HG03064 (cell line): ENCODE measurements around the gene NR4A1.

Source experiments
- ATAC-seq: cut with Tn5 transposase; IDR thresholded peaks from one replicate; pipeline ENCODE4 v1.9.1; 2021; ENCODE audit warnings: low read depth; ENCODE audit not compliant: unreplicated experiment

NR4A1 gene

GRCh38 chr12:52056801-52057637 lies 5.8 kb downstream of the NR4A1 start:
- no peak for ATAC-seq

- no peak for ATAC-seq
Measured at GRCh38 chr12:52057638-52058576, 6.7 kb downstream of the NR4A1 start.

GRCh38 chr12:52058631-52059361 lies 7.6 kb downstream of the NR4A1 start:
- no peak for ATAC-seq

GRCh38 chr12:52059582-52060497 lies 8.6 kb downstream of the NR4A1 start:
- no peak for ATAC-seq

- ATAC-seq, result no peak
Measured at GRCh38 chr12:52060498-52061177, 9.4 kb downstream of the NR4A1 start.

- ATAC-seq, result no peak
Measured at GRCh38 chr12:52061470-52062166, 10.4 kb downstream of the NR4A1 start.

- no peak for ATAC-seq
Measured at GRCh38 chr12:52062167-52063081, 11.2 kb downstream of the NR4A1 start.

GRCh38 chr12:52063082-52063924 lies 12.1 kb downstream of the NR4A1 start:
- no peak for ATAC-seq

- ATAC-seq, result no peak
Measured at GRCh38 chr12:52063981-52064649, 12.9 kb downstream of the NR4A1 start.

GRCh38 chr12:52066346-52067080 lies 15.3 kb downstream of the NR4A1 start:
- ATAC-seq, result no peak

GRCh38 chr12:52067081-52067374 lies 15.8 kb downstream of the NR4A1 start:
- no peak for ATAC-seq

GRCh38 chr12:52069327-52070184 lies 18.3 kb downstream of the NR4A1 start, which contains the start of gene ATG101:
Gene ATG101 (plus strand): TSS chr12:52069978. CDS start chr12:52073651, 3,673 bp downstream.
- peak; percentile 89 for ATAC-seq

- peak; percentile 13 for ATAC-seq
Measured at GRCh38 chr12:52070185-52070925, 19.1 kb downstream of the NR4A1 start.
